H1 (cell line): ENCODE data around the gene TNXB. TPM values are rescaled to one million over a fixed set of nuclear protein-coding genes. Genes with fewer than 3 reads are reported as not detected.
"Not testable (repeated sequence)": the region's sequence is repeated elsewhere in the genome, so short reads cannot be mapped to it uniquely, and the experiment has no call there.

ENCODE experiments used
- CTCF ChIA-PET: fragments of 300-600 bp; sonication (Branson Sonifier 250); formaldehyde crosslinking; loops from one replicate; lab custom pipeline; 2021; ENCODE audit not compliant: partially characterized antibody; lab: Charles Lee
- POLR2A ChIA-PET: fragments of 300-600 bp; sonication (Branson Sonifier 250); formaldehyde crosslinking; loops from one replicate; lab custom pipeline; 2021; ENCODE audit warnings: inconsistent platforms; ENCODE audit not compliant: partially characterized antibody; lab: Charles Lee
- DNase-seq, 2 experiments: peaks; one replicate each; pipeline versions ENCODE4 v3.0.0 to v3.0.0-alpha.2; 2010 to 2022; ENCODE audit warnings: low spot score in 2 of 2, low read depth in 1 of 2, mixed read lengths in 1 of 2
- FAIRE-seq: peaks from 2 replicates; lab custom pipeline; 2011; peaks lifted over from hg19 to GRCh38; lab: Jason Lieb, UNC
- H2AFZ ChIP-seq: 2 replicates; pipeline ENCODE4 v1.8.1; 2012; ENCODE audit warnings: low read length, inconsistent platforms
- H2AK5ac ChIP-seq: 2 replicates; pipeline ENCODE4 v1.6.1; 2013; ENCODE audit warnings: low read depth, low read length
- H2BK120ac ChIP-seq: replicated peaks from 2 replicates; pipeline ENCODE3; 2013; ENCODE audit warnings: low read depth, low read length, inconsistent platforms
- H2BK12ac ChIP-seq: 2 replicates; pipeline ENCODE4 v1.6.1; 2013; ENCODE audit warnings: low read depth, low read length
- H2BK15ac ChIP-seq: 2 replicates; pipeline ENCODE4 v1.6.1; 2013; ENCODE audit warnings: low read length
- H2BK20ac ChIP-seq: 2 replicates; pipeline ENCODE4 v1.6.1; 2013; ENCODE audit warnings: low read length
- H2BK5ac ChIP-seq: 2 replicates; pipeline ENCODE4 v1.6.1; 2013; ENCODE audit warnings: low read depth, low read length
- H3K14ac ChIP-seq: 2 replicates; pipeline ENCODE4 v1.6.1; 2013; ENCODE audit warnings: inconsistent platforms; ENCODE audit not compliant: insufficient read length
- H3K18ac ChIP-seq: 2 replicates; pipeline ENCODE4 v1.6.1; 2013; ENCODE audit warnings: low read length; ENCODE audit errors: extremely low read depth
- H3K23ac ChIP-seq: 2 replicates; pipeline ENCODE4 v1.6.1; 2013; ENCODE audit warnings: inconsistent platforms; ENCODE audit not compliant: insufficient read length
- H3K23me2 ChIP-seq: 2 replicates; pipeline ENCODE4 v1.6.1; 2013; ENCODE audit warnings: low read depth, low read length
- H3K27ac ChIP-seq: 2 replicates; pipeline ENCODE4 v1.6.1; 2011; ENCODE audit warnings: low read depth, low read length, inconsistent platforms
- H3K27me3 ChIP-seq, 4 experiments: replicated peaks in 1 of 4; 1 replicate in 1 of 4; 2 replicates in 3 of 4; pipeline versions ENCODE4 v1.6.1 to v1.8.1; 2011 to 2013; ENCODE audit warnings: low read length in 3 of 4, mild to moderate bottlenecking in 3 of 4, inconsistent platforms in 2 of 4, mixed read lengths in 2 of 4, moderate library complexity in 1 of 4; ENCODE audit not compliant: control insufficient read depth in 3 of 4, insufficient read depth in 3 of 4; ENCODE audit errors: extremely low read depth in 1 of 4
- H3K36me3 ChIP-seq, 4 experiments: 2 replicates each; pipeline versions ENCODE4 v1.6.1 to v1.8.1; 2011 to 2013; ENCODE audit warnings: mild to moderate bottlenecking in 4 of 4, low read length in 3 of 4, moderate library complexity in 2 of 4, control low read depth in 1 of 4, inconsistent platforms in 1 of 4; ENCODE audit not compliant: insufficient read depth in 4 of 4, control insufficient read depth in 2 of 4
- H3K4ac ChIP-seq: replicated peaks from 2 replicates; pipeline ENCODE3; 2013; ENCODE audit warnings: low read length, low read depth, mixed read lengths, inconsistent platforms; ENCODE audit not compliant: insufficient read length
- H3K4me1 ChIP-seq, 4 experiments: replicated peaks in 1 of 4; 1 replicate in 1 of 4; 2 replicates in 3 of 4; pipeline versions ENCODE4 v1.6.1 to v1.8.1; 2011 to 2013; ENCODE audit warnings: low read length in 3 of 4, inconsistent platforms in 2 of 4, mixed read lengths in 1 of 4; ENCODE audit not compliant: insufficient read depth in 4 of 4, control insufficient read depth in 3 of 4
- H3K4me2 ChIP-seq, 2 experiments: 2 replicates each; pipeline versions ENCODE4 v1.6.1 to v1.8.1; 2011 to 2013; ENCODE audit warnings: low read depth in 2 of 2, low read length in 2 of 2, control low read depth in 1 of 2, inconsistent platforms in 1 of 2, mild to moderate bottlenecking in 1 of 2; ENCODE audit not compliant: insufficient read depth in 1 of 2
- H3K4me3 ChIP-seq, 4 experiments: fragments of 200-600, 300-600 bp in 1 of 4; sonication (generic), shearing (Covaris generic), sonication (Bioruptor Twin) in 1 of 4; 2 replicates each; pipeline versions ENCODE4 v1.5.1 to v1.8.1; 2011 to 2016; ENCODE audit warnings: low read length in 4 of 4, low read depth in 3 of 4, control low read depth in 2 of 4, inconsistent platforms in 2 of 4, mild to moderate bottlenecking in 2 of 4, mixed read lengths in 1 of 4, moderate library complexity in 1 of 4; ENCODE audit not compliant: insufficient read depth in 2 of 4; ENCODE audit errors: extremely low read depth in 1 of 4
- H3K56ac ChIP-seq: replicated peaks from 2 replicates; pipeline ENCODE3; 2013; ENCODE audit warnings: low read depth, mild to moderate bottlenecking, mixed read lengths, low read length, inconsistent platforms; ENCODE audit not compliant: insufficient read length
- H3K79me1 ChIP-seq: 2 replicates; pipeline ENCODE4 v1.6.1; 2013; ENCODE audit warnings: low read depth, low read length, control low read depth
- H3K79me2 ChIP-seq, 2 experiments: 2 replicates each; pipeline versions ENCODE4 v1.6.1 to v1.8.1; 2012 to 2013; ENCODE audit warnings: low read length in 2 of 2, mild to moderate bottlenecking in 2 of 2, inconsistent platforms in 1 of 2; ENCODE audit not compliant: insufficient read depth in 2 of 2, control insufficient read depth in 1 of 2
- H3K9ac ChIP-seq, 4 experiments: replicated peaks in 1 of 4; 1 replicate in 1 of 4; 2 replicates in 3 of 4; pipeline versions ENCODE4 v1.6.1 to v1.8.1; 2011 to 2013; ENCODE audit warnings: low read depth in 3 of 4, low read length in 3 of 4, control low read depth in 2 of 4, mild to moderate bottlenecking in 2 of 4, moderate library complexity in 2 of 4, inconsistent platforms in 1 of 4; ENCODE audit errors: extremely low read depth in 1 of 4
- H3K9me3 ChIP-seq, 2 experiments: 2 replicates each; pipeline versions ENCODE4 v1.6.1 to v1.8.1; 2012 to 2013; ENCODE audit warnings: mild to moderate bottlenecking in 2 of 2, moderate library complexity in 2 of 2, control low read depth in 1 of 2, inconsistent platforms in 1 of 2, low read depth in 1 of 2, low read length in 1 of 2, mixed read lengths in 1 of 2; ENCODE audit not compliant: insufficient read depth in 2 of 2
- H4K20me1 ChIP-seq, 2 experiments: replicated peaks in 1 of 2; 2 replicates each; pipeline versions ENCODE3 to v1.8.1; 2011 to 2013; ENCODE audit warnings: inconsistent platforms in 2 of 2, low read length in 2 of 2, mild to moderate bottlenecking in 1 of 2; ENCODE audit not compliant: insufficient read depth in 2 of 2, control insufficient read depth in 1 of 2
- H4K5ac ChIP-seq: 2 replicates; pipeline ENCODE4 v1.6.1; 2013; ENCODE audit warnings: low read length, low read depth, mixed read lengths, inconsistent platforms; ENCODE audit not compliant: insufficient read length
- H4K8ac ChIP-seq: 2 replicates; pipeline ENCODE4 v1.8.0; 2013; ENCODE audit warnings: mild to moderate bottlenecking, moderate library complexity, low read length, inconsistent platforms; ENCODE audit not compliant: insufficient read depth; ENCODE audit errors: extremely low read depth
- H4K91ac ChIP-seq: replicated peaks from 2 replicates; pipeline ENCODE3; 2013; ENCODE audit warnings: low read length, mixed read lengths, inconsistent platforms; ENCODE audit not compliant: insufficient read length
- WGBS, 2 experiments: shearing (Covaris generic) in 1 of 2; methylation state at CpG; one replicate each; pipeline versions ENCODE4 v1.1.6 to v1.1.7; 2013 to 2015; ENCODE audit warnings: low lambda C conversion rate in 2 of 2, mixed read lengths in 2 of 2, inconsistent platforms in 1 of 2, low coverage in 1 of 2, missing lambda C conversion rate in 1 of 2; ENCODE audit not compliant: insufficient replicate concordance in 2 of 2, insufficient coverage in 1 of 2, insufficient read length in 1 of 2; ENCODE audit errors: extremely low coverage in 1 of 2, missing lambda C conversion rate in 1 of 2; 5-methylcytosine and 5-hydroxymethylcytosine counted together
- polyA plus RNA-seq, 7 experiments: library from polyadenylated mRNA; depleted of rRNA in 3 of 7; stranded (reverse) in 5 of 7; unstranded in 2 of 7; fragments of >200 nt in 5 of 7; fragments of 200-250 nt in 2 of 7; gene quantifications; 1 replicate in 5 of 7; 2 replicates in 1 of 7; 4 replicates in 1 of 7; pipeline versions ENCODE4 v1.2.1 to v1.2.3, GENCODE V29; 2011 to 2013; ENCODE audit warnings: missing spikeins in 2 of 7, mixed read lengths in 2 of 7
- total RNA-seq: library from RNA; stranded (reverse); fragmentation: NEBNext Ultra II Directional; extraction: Animal tissue kit (Norgen Biotek cat#: 25700); gene quantifications from 2 replicates; pipeline ENCODE4 v1.2.1, GENCODE V29; 2021

Gene TNXB
- total and polyA plus RNA-seq, 2 of the 8 experiments (the other 6 are each of a cell fraction or from before 2014, with no cell fraction given), result 3.1 to 4.8 TPM

GRCh38 chr6:32042276-32042675 lies 66.9 kb downstream of the TNXB start:
- H3K36me3 ChIP-seq, H4K5ac ChIP-seq, H2BK12ac ChIP-seq, H2AFZ ChIP-seq, H3K4me3 ChIP-seq, H3K79me2 ChIP-seq, H2BK20ac ChIP-seq, H3K79me1 ChIP-seq, H3K4me1 ChIP-seq, H3K56ac ChIP-seq, H3K14ac ChIP-seq, CTCF ChIA-PET, H3K9me3 ChIP-seq, H3K4ac ChIP-seq, H2BK5ac ChIP-seq, H2AK5ac ChIP-seq, H3K23me2 ChIP-seq, FAIRE-seq, H2BK15ac ChIP-seq, H2BK120ac ChIP-seq, H4K20me1 ChIP-seq, H3K4me2 ChIP-seq, H4K91ac ChIP-seq, H3K9ac ChIP-seq, H3K23ac ChIP-seq, H3K18ac ChIP-seq, H4K8ac ChIP-seq, POLR2A ChIA-PET, H3K27ac ChIP-seq, H3K27me3 ChIP-seq, DNase-seq: not testable (repeated sequence)
- WGBS, 2 experiments, result 58% methylated on average over 8 of the region's 15 CpGs; no CpG with 5 or more reads in 1 of the 2 experiments

- H4K8ac ChIP-seq, CTCF ChIA-PET, H3K9ac ChIP-seq, H3K27me3 ChIP-seq, H2BK15ac ChIP-seq, H2AK5ac ChIP-seq, H3K79me1 ChIP-seq, H2BK5ac ChIP-seq, H3K4me1 ChIP-seq, H3K36me3 ChIP-seq, H3K27ac ChIP-seq, H3K23ac ChIP-seq, H3K79me2 ChIP-seq, H3K9me3 ChIP-seq, H3K4me2 ChIP-seq, H4K5ac ChIP-seq, POLR2A ChIA-PET, DNase-seq, H3K14ac ChIP-seq, H2AFZ ChIP-seq, H4K91ac ChIP-seq, H2BK20ac ChIP-seq, H2BK12ac ChIP-seq, H3K4me3 ChIP-seq, H3K56ac ChIP-seq, H3K4ac ChIP-seq, H3K23me2 ChIP-seq, H4K20me1 ChIP-seq, H3K18ac ChIP-seq, H2BK120ac ChIP-seq, FAIRE-seq: not testable (repeated sequence)
- 89% methylated on average over 4 of the region's 10 CpGs; no CpG with 5 or more reads in 1 of the 2 experiments for whole genome bisulfite sequencing, 2 experiments
Measured at GRCh38 chr6:32041385-32041784, 67.8 kb downstream of the TNXB start.
